ENCODE results near the gene ZC3H14.
"Not testable (repeated sequence)": the region's sequence is repeated elsewhere in the genome, so short reads cannot be mapped to it uniquely, and the experiment has no call there.

The ZC3H14 gene

GRCh38 chr14:88521818-88522217 is 41.0 kb upstream of the ZC3H14 start:
- POLR2A ChIA-PET (ENCODE audit: low non-redundant PET): no interaction called here
- no peak for TF ChIP-seq CTCF (conservative IDR thresholded peaks at IDR 0.05; ENCODE audit: low read depth)
- no peak for DNase-seq (ENCODE audit: low spot score)
- H3K27ac ChIP-seq: no peak overlapping the region
- CTCF ChIA-PET: interaction anchor here (0.6 kb wide), 1 partner anchor 8 kb away, joined by 4 read pairs; no protein-coding TSS in a partner anchor

GRCh38 chr14:88522393-88522792 is 40.4 kb upstream of the ZC3H14 start:
- ChIA-PET POLR2A (ENCODE audit: low non-redundant PET) (no interaction called here), CTCF (interaction anchor here (0.6 kb wide), 1 partner anchor 8 kb away, joined by 4 read pairs; no protein-coding TSS in a partner anchor)
- TF ChIP-seq CTCF (conservative IDR thresholded peaks at IDR 0.05; ENCODE audit: low read depth): no peak
- DNase-seq (ENCODE audit: low spot score): no peak
- H3K27ac ChIP-seq: no peak overlapping the region

GRCh38 chr14:88529889-88530288 is 32.9 kb upstream of the ZC3H14 start:
- H3K27ac ChIP-seq; DNase-seq (ENCODE audit: low spot score); POLR2A ChIA-PET (ENCODE audit: low non-redundant PET): not testable (repeated sequence)
- CTCF ChIA-PET: interaction anchor here (0.6 to 0.7 kb wide), 3 partner anchors 8 to 86 kb away, joined by 3 to 4 read pairs (median 4); no protein-coding TSS in a partner anchor

- no peak overlapping the region for H3K27ac ChIP-seq
- POLR2A ChIA-PET (ENCODE audit: low non-redundant PET): no interaction called here
- CTCF ChIA-PET: no interaction called here
- no peak for TF ChIP-seq CTCF (conservative IDR thresholded peaks at IDR 0.05; ENCODE audit: low read depth)
- DNase-seq (ENCODE audit: low spot score): no peak
These were observed 29.7 kb upstream of the ZC3H14 start for GRCh38 chr14:88533064-88533602.

GRCh38 chr14:88535149-88535548 is 27.7 kb upstream of the ZC3H14 start:
- CTCF ChIA-PET: no interaction called here
- H3K27ac ChIP-seq: no peak overlapping the region
- no peak for TF ChIP-seq CTCF (conservative IDR thresholded peaks at IDR 0.05; ENCODE audit: low read depth)
- POLR2A ChIA-PET (ENCODE audit: low non-redundant PET): no interaction called here
- DNase-seq (ENCODE audit: low spot score): no peak

GRCh38 chr14:88535813-88536212 is 27.0 kb upstream of the ZC3H14 start:
- POLR2A ChIA-PET (ENCODE audit: low non-redundant PET): no interaction called here
- CTCF ChIA-PET: no interaction called here
- no peak overlapping the region for H3K27ac ChIP-seq
- DNase-seq (ENCODE audit: low spot score): no peak
- TF ChIP-seq CTCF (conservative IDR thresholded peaks at IDR 0.05; ENCODE audit: low read depth): no peak

- H3K27ac ChIP-seq: no peak overlapping the region
- TF ChIP-seq CTCF (conservative IDR thresholded peaks at IDR 0.05; ENCODE audit: low read depth): no peak
- POLR2A ChIA-PET (ENCODE audit: low non-redundant PET): no interaction called here
- DNase-seq (ENCODE audit: low spot score): no peak
- CTCF ChIA-PET: no interaction called here
These were observed 21.5 kb upstream of the ZC3H14 start for GRCh38 chr14:88541324-88541723.
